HG03060 (cell line): Measurements from ENCODE around the gene ADARB1.

ENCODE experiments used
- ATAC-seq: cut with Tn5 transposase; IDR thresholded peaks from one replicate; pipeline ENCODE4 v1.9.1; 2021; ENCODE audit warnings: low read depth, moderate number of reproducible peaks; ENCODE audit not compliant: unreplicated experiment

ADARB1 gene

GRCh38 chr21:45146306-45146705, 71.9 kb downstream of the ADARB1 start:
- ATAC-seq, result no peak

DNA sequence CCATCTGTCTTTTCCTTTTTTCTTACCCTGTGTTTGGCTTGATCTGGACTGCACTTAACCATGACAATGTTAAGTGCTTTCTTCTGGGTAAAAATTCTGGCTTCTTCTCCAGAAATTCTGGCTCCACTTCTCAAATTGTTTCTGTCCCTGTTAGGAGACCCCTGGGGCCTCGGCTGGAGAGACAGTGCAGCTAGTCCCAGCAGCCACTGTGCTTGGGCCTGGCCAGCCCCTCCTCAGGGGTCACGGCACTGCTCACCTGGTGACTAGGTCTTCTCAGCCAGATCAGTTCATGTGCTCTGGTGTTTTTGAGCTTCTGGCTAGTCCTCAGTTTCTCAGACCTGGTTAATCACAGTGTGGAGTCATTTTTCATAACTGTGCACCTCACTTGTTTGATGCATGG, 72.4 kb downstream of the ADARB1 start:
- no peak for ATAC-seq

DNA sequence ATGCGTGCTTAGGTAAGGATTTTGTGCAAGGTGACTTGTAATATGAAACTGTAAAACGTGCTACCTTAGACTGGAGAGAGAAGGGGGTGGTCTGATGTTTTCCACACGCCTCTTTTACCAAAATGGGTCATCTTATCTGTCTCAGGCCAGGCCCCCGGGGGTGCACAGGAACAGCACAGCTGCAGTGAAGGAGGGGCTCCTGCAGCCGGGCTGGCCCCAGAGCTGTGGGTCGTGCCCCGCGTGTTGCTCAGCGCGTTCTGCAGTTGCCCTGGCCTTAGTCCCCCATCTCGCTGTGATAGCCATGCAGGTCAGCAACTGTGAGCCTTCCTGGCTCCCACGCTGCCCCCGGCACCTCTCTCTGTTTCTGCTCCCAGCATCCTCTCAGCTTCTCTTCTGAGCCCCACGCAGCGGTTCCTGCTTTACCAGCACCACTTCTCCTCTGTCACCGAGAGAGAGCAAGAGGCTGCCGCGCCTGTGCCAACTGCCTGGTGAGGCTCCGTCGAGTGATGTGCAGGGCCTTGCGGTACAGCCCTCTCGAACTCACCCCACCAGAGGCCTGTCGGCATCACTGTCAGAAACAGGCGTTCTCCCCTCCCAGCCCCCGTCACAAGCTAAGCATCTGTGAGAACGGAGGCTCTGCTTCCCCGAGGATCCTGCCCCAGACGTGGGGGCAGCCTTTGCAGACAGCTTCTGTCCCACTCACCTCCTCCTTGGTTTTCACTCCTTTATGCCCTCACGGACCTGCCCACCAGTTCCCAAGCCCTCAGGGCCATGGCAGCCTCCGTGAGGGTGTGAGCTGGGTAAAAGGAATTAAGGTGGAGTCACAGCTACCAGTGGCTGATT, 73.3 kb downstream of the ADARB1 start:
- no peak for ATAC-seq

GRCh38 chr21:45148316-45148990, 74.1 kb downstream of the ADARB1 start:
- no peak for ATAC-seq

GRCh38 chr21:45149021-45149420, 74.6 kb downstream of the ADARB1 start:
- ATAC-seq, result no peak

- ATAC-seq, result no peak
These were observed 76.3 kb downstream of the ADARB1 start for GRCh38 chr21:45150638-45151131.

DNA sequence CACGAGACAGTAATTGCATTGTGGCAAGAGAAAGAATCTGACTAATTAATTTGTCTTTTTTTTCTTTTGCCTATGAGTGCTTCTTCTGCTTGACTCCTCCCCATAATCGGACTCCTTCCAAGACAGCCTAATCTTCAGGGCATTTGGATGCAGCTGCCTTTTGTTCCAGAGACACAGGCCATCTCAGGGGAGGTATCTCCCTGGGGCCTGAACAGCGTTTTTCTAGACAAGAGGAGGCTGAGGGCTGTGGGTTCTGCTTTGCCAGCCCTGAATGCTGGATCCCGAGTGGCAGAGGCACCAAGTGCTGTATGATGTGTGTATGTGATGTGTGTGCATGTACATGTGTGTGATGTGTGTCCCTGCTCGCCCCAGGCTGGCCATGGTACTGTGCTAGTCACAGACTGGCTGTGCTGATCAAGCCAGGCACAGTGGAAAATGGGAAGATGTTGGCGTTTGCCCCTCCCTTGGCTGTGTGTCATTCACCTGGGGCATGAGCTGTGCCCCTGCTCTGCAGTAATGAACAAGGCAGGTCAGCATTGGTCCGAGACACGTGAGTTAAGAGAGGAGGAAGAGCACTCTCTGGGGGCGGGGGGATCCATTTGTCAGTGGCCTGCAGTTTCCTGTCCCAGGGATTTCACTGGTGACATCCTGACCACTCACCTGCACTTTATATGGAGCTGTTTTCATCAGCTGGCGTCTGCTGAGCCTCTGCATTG, 77.2 kb downstream of the ADARB1 start:
- ATAC-seq, result no peak

DNA sequence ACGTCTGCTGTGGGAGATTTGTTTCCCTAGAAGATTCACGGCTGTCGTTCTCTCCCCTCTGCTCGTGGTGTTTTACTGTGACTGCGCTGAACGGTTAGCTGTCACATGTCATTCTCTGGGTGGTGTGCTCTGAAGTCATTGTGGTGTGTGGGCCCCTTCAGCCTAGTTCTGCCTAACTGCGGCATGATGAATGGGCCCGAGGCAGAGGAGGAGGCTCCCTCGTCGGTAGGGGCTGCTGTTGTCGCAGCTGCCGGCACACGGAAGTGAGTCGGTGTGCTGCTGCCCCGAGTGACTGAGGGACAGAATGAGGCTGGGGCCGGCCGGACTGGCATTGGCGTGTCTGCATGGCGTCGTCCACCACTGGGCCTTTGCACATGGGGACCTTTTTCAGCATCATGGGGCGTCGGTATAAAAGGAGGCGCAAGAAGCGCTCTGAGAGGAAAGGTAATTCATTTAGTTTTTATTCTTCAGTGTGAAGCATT, 77.9 kb downstream of the ADARB1 start:
- ATAC-seq, result no peak

DNA sequence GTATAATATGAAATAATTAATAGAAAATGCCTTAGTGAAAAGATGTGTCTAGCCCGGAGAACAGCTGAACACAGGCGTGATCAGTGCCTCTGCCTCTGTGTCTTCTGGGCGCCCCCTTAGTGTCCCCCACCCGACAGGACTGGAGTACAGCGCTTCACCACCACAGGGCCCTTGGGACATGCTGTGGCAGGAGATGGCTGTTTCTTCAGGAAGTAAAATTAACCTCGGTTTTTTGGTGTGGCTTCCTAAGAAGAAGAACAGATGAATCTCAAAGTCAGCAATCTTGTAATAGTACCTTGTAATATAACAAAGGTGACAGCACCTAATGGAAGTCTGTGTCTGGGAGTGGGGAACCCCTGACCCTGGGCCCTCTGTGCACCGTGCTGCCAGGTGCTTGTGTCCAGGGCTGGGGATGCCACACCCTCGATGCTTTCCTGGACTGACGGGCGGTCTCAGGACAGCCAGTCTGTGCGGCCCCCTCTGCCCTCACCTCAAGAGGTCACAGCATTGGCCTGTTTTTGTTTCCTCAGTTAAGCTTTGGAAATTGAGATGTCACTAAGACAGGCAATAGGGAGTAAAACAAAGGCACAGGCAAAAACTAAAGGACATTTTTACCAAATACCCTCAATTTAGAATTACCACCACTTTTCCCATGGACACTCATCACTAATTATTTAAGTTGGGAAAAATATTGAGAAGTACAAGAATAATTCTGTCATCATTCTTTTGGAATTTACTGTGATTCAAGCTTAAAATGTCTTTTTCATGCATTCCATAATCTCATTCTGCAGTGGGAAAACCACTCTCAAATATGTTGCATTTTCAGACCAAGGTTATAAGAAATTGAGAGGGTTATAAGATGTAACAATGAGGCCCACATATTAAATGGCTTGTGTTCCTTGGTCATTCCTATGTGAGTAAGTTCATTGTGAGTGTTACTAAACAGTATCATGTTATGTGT, 79.3 kb downstream of the ADARB1 start:
- ATAC-seq, result no peak

DNA sequence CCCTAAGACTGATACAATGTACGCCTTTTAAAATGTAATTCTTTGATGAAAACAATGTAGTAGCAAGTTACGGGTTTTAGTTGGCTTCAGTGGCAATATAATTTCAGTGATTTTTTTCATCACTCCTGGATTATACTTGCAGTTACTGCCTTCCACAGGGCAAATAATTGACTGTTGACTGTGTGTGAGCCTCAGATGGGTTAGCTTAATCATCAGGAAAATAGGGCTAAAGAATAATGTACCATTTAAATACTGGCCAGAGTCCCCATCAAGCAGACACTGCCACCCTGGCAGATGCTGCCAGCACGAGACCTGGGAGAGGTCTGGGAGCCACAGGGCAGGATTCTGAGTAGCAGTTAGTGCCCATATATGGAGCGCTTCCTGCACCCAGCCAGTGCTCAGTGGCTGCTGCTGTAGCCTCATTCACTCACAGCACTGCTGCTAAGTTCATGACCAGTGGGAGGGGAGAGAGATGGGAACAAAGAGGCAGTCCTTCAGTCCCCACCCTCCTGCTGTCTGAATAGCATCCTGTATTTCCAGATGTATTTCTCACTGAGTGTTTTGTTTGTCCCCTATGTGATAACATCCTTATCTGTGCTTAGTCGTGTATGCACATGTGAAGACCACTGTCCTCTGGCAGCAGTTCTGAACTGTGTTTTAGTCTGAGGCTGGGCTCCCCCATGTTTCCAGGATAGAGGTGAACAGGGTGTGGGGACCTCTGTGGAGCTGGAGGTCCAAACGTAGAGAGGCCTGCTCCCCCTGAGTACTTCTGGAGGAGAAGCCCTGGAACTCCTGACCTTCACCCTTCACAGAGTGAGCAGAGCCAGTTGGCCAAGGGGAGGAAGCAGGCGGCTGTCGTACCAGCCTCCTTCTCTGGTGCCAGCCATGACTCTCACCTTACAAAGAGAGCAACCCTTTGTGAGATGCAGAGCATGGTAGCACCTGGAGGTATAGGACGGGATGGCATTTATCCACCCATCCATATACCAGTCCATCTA, 80.4 kb downstream of the ADARB1 start:
- ATAC-seq, result no peak

DNA sequence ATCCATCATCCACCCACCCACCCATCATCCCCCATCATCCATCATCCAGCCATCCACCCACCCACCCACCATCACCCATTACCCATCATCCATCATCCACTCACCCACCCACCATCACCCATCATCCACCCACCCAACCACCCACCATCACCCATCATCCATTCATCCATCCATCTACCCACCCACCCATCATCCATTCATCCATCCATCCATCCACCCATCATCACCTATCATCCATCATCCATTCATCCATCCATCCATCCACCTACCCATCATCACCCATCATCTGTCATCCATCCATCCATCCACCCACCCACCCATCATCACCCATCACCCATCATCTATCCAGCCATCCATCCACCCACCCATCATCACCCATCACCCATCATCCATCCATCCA, 81.5 kb downstream of the ADARB1 start:
- no peak for ATAC-seq

DNA sequence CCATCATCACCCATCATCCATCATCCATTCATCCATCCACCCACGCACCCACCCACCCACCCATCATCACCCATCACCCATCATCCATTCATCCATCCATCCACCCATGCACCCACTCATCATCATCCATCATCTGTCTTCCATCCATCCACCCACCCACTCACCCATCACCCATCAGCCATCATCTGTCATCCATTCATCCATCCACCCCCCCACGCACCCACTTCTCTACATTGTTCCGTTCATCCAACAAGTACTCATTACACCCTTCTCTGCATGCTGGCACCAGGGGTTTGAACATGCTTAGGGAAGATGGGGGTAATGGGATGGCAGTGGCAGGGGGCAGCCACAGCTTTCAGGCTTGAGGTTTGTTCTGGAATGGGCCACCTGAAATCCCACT, 82.1 kb downstream of the ADARB1 start:
- ATAC-seq, result no peak

DNA sequence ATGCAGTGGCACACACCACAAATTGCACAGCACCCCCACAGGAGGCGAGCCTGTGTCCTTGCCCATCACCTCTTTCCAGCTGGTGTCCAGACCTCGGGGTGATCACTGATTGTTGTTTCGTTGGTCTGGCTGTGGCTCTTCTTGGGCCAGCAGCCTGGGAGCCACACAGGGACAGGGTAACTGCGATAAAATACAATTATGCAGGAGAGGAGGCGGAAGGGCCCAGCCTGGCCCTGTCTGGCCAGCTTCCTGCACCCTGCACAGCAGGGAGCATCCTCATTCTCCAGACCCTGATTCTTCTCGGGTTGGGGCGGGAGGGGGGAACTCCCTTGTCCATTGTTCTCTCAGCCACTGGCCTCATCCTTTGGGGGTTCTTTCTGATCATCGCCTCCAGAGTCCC, 83.6 kb downstream of the ADARB1 start:
- ATAC-seq, result no peak

- ATAC-seq, result no peak
These were observed 84.4 kb downstream of the ADARB1 start for GRCh38 chr21:45158491-45159423.

DNA sequence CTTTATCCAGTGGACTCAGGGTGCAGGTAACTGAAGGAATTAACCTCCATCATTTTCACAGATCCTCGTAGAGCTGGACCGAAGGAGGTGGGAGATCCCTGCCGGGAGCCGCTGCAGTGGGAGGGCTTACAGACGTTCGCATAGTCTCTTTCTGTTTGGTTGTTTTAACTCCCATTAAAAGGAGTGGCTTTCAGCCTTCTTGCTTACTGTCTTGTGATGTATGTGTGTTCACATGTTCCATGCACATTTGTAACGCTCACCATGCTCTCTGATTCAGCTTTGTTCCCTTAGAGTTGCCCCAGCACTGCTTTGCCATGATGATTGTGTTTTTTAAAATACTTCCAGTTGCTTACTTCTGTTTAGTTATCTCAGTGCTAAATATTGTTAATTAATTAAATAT, 85.8 kb downstream of the ADARB1 start:
- ATAC-seq, result no peak

DNA sequence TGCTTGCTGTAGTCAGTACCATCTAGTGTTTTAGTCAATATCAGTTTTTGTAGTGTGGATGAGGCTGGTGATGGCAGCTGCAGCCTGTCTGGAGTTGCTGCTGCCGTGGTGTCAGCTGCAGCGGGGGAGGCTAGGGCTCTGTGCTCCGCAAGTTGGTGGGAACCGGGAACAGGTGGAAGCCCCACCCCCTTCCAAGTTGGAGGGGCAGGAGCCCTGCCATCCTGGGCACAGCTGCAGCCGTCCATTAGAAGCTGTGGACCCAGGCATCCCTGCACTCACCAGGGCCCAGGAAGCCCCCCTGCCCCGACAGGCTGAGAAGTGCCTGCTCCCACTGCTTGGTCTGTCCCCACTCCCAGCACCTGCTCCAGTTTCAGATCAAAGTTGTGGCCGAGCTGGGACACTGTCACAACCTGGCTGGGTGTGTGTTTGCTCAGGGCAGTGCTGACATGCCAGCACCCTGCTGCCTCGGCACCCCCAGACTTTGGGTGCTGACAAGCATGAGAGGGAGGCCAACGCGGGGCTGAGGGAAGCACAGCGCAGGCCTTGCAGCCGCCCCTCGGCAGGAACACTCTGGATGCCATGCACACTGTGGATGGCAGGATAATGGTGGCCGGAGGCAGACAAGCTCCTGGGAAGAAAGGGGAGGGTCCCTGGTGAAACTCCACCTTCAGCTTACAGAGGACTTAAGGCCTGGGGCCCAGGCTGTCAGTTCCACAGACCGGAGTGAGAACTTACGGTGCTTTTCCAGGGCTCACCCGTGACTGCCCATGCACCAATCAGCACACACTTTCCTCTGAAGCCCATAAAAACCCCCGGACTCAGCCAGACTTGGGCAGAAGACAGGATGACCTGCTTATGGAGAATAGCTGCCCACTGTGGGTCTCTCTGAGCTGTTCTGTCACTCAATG, 86.9 kb downstream of the ADARB1 start:
- no peak for ATAC-seq

- no peak for ATAC-seq
These were observed 87.7 kb downstream of the ADARB1 start for GRCh38 chr21:45162115-45162514.
